EL (cell line): Measurements from ENCODE around the gene COL8A1.
"Not testable (repeated sequence)": the region's sequence is repeated elsewhere in the genome, so short reads cannot be mapped to it uniquely, and the experiment has no call there.

ENCODE experiments used
- DNase-seq: peaks from one replicate; pipeline ENCODE4 v3.0.0-alpha.2; 2016

COL8A1 gene

DNA sequence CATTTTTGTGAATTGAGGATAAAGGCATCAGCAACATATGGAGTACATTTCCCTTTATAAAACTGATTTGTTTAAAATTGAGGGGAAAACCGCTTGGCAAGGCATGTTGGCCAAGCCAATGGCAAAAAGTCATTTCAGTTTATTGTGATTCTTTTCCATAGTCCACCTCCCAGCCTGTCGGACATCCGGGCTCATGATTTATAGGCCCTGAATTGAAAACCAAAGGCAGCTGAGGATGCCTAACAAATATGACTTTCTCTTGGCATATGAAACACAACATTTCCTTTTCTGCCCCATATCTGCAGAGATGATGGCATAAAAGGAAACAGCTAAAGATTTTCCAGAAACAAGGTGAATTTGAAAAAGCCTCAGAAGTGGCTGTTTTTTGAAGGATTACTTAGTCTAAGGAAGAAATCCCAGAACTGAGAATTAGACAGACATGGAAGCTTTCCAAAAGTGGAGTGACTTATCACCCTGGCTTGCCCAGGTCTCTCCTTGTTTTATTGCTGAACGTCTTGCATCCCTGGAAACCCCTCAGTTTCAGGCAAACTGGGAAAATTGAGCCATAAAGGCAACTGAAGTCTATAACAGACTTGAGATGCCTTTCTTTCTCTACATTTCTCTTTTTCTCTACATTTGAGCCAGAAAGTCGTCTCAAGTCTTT, 74.0 kb downstream of the COL8A1 start:
- no peak for DNase-seq

DNA sequence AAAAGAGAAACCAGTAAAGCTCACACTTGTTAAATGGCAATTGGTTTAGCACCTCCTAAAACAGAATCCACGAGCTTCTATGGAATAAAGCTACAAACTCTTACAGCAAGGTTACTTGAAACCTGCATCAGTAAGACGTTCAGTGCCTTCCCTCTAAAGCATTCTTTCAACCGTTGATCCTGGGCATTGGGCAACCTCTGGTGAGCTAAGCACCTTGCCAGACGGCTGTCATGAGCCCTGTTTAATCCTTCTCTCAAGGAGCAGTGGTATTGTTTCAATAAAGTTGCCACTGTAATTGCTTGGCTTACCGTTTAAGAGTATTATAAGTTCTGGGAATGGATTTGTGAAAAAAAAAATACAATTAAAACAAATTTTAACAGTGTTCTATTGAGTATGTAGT, 75.0 kb downstream of the COL8A1 start:
- no peak for DNase-seq

DNA sequence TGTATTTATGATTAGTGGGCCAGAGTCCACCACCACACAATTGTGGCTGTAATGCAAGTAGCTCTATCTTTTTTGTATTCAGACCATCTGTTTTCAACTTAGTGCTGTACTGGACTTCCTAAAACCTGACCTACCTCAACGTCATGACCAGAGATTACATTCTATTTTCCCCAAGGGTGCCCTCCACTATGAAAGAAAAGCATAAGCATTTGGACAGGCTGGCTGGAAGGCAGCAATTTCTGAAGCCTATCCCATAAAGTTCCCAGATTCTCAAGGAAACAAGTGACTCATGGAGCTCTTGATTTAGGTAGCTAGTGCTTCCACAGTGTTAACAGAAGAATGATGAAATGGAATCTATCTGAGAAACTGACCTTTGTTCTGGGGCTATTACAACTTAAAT, 75.8 kb downstream of the COL8A1 start:
- peak; percentile 39 for DNase-seq

DNA sequence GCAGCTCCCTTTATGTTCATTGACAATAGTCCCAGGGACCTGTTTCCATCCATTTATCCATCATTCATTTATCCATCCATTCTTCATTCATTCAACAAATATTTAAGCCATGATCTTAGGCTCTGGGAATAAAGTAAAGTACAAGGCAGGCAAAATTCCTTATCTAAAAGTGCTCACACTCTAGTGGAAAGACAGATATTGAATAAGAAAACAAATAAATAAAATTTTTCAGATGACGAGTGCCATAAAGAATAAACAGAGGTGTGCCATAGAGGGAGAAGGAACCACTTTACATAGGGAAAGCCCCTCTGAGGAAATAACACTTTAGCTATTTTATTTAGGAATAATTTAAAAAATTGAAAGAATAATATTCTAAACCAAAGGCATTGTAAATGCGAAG, 76.2 kb downstream of the COL8A1 start:
- no peak for DNase-seq

DNA sequence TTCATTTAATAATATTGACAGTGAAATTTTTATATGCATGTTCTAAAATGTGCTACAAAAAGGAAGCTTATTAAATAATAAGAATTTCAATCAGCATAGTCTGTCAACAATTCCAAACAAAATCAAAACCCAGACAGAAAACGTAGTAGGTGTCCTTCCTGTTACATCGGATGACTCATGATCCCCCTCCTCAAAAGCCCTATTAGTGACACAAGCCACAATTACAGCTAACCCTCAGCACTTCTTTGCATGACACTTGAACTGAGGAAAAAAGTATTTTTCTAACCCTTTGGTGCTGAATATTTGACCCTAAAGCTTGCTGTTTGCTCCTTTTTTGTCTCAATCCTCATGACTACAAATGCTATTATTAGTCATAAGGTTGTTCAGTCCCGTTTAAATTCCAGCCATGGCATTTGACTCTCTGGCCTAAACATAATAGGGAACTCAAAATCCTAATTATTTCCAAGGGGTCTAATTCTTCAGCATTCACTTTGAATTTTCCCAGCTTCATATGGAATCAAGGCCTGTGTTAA, 78.1 kb downstream of the COL8A1 start:
- DNase-seq = no peak

DNA sequence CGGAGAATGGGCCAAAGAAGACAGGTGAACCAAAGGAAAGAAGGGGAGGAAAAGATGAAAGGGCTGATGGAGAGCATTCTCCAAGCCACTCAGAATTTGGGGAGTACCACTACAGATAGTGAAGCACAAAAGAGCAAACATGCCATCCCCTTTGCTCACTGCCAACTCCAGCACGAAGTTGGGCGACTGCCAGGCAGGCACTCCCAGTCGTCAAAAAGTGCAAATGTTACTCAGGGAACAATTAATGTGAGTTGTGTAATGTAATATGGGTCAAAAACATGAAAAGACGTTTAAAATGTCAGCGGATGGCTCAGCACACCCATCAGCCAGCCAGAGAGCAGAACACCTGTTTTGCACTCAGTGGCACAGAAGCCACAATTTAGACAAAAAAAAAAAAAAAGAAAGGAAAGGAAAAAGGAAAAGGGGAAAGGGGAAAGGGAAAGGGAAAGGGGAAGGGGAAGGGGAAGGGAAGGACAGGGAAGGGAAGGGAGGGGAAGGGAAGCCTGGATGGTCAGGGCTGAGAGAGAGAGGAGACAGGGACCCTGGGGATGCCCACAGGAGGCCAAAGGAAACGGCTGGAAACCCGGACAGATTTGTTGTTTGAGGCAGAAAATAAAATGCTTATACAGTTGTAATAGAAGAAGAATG, 82.7 kb downstream of the COL8A1 start:
- DNase-seq = peak; percentile 69

DNA sequence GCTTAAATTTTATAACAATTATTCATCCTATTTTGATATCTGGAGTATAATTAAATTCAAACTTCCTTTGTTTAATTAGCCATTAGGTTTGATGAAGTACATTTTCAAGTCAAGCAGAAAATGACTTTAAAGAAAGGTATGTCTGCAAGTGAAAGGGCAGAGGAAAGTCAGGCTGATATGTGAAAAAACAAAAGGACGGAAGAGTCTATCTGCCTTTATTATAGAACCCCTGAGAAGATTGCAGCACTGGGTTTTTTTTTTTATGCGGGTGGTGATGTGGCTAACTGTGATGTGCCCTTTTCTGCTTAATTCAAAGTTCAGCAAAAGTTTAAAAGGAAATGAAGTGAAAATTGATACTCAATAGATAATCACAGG, 83.2 kb downstream of the COL8A1 start:
- DNase-seq = peak; percentile 35

DNA sequence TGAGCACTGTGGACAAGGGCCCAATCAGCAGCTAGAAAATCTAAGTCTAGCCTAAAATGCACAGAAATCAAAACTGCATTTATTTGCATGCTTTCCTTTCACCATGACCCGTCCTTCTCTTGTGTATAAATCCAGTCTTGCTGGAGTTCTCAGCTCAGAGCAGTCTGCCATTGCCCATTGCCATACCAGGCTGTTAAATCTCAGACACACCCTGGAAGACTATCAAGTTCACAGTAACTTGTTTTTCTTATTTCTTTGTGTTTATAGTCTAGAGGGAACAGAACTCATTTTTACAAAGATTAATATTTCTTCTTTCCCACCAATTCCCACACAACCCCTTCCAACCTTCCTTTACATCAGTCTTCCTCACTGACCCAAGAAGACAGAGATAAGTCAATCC, 85.9 kb downstream of the COL8A1 start:
- no peak for DNase-seq

DNA sequence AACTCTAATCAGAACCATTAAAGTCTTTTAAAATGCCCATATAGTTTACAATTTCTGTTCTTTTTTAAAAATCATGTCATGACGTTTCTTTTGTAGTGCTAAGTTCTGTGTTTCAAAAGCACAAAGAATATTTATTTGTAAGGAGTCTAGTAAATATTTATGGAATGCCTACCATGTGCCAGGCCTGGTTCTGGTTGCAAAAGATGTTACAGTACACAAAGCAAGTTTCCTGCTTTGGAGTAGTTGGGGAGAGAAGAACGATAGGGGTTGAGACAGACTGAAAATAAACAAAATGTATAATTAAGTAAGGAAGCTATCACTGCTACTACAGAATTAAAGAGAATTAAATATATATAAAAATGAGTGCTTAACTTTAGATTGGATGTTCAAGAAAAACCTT, 92.5 kb downstream of the COL8A1 start:
- DNase-seq = no peak

DNA sequence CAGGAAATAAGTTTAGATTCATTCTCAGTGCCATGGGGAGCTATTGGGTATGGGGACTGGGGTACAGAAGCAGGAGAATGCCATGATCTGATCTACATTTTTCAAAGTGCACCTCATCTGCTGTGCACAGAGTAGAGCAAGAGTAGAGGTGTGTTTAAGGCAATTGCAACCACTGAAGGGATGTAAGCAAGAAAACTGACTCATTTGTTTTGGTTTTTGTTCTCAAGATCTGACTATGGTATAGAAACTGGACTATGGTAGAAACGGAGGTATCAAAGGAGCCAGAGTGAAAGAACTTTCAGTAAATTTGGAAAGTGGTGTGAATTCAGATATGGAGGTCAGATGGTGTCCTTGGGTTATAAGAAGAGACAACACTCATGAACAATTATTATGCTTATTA, 93.1 kb downstream of the COL8A1 start:
- no peak for DNase-seq

DNA sequence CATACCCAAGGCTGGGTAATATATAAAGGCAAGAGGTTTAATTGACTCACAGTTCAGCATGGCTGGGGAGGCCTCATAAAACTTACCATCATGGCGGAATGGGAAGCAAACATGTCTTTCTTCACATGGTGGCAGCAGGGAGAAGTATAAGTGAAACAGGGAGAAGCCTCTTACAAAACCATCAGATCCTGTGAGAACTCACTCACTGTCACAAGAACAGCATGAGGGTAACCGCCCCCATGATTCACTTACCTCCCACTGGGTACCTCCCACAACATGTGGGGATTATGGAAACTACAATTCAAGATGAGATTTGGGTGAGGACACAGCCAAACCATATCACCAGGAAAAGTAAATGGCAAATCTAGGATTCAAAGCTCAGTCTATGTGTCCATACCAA, 102.0 kb downstream of the COL8A1 start:
- not testable (repeated sequence) for DNase-seq

DNA sequence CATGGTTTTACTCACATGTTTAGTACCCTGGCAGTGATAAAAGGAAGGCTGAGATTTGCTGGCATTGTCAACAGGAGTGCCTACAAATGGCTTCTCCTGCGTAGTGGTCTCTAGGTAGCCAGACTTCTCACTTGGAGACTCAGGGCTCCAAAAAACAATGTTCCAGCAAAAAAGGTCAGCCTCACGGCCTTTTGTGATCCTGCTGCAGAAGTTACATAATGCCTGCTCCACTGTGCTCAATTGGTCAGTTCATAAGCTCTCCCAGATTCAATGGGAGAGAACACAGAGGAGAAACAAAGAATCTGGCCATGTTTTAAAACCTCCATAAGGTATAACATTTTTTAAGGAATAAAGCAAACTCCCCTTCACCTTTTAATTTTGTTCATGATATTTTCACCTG, 103.2 kb downstream of the COL8A1 start:
- DNase-seq = no peak

DNA sequence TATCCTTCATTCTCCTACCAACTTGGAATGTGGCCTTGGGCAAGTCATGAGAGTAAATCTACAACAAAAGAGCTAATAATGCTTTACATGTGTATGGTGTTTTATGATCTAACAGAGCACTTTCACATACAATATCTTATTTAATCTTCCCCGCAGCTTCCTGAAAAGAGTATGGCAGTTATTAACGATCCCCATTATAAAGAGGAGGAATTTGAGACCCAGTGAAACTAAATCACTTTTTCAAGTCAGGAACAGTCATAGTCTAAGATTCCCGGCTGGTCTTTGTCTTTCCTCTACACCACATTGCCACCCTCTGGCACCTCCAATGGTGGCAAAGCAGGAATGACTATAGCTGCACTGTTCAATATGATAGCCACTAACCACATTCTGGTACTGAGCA, 109.5 kb downstream of the COL8A1 start:
- peak; percentile 62 for DNase-seq

DNA sequence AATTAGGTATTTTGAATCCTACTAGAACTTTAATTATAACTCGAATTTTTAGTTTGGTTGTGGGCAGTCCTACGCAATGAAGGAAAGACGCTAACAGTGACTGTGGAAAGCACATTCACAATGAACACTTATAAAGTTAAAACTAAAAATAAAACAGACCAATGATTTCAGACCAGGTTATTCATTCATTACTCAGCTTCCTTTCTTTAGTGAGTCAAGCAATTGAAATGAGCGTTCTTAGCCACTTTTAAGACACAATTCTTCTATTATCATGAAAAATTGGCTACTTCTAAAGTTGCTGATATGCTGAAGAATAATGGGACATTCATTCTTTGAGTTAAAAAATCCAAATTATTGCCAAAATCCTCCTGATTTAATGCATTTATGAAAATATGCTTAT, 113.3 kb downstream of the COL8A1 start:
- peak; percentile 73 for DNase-seq

DNA sequence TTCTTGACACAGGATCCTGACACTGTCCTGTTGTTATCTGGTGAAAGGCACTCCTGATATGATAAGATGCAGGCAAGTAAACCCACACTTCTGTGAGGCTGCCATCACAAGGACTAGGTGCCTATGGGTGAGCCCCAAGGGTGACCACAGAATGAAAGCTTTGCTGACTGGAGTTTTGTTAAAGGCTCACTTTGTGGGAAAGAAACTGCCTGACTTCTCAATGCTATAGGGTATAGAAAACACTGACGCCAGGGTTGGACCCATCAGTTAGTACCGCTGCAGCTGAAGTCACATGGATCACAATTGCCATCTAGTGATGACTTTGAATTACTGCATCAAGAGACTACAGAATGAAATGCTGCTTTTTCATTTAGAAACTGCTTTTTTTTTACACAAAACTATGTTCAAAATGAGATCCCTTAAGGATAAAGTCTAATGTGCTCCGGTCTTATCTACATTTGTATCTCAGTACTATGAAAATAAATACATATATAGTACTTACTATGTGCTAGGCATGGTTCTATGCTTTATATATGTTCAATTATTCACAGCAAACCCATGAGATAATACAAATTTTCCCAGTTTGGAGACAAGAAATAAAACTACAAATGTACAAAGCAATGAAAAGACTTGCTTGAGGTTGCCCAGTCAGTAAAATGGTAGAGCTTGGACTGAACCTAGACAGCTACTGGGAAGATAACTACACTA, 115.0 kb downstream of the COL8A1 start:
- DNase-seq = peak; percentile 78

DNA sequence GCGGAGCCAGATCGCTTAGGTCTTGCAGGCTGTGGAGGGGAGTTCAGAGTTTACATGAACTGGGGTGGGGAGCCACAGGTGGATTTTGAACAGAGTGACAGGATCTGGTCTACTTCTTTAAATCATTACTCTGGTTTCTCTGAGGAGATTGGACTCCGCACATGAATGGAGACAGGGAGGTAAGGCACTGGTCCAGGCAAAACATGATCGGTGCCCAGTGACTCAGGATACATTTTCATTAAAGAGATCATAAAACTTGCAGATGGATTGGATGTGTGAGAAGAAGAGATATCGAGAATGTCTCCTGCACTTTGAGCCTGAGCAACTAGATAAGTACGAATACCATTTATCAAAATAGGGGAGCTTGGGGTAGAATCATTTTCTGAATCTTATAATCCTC, 117.4 kb downstream of the COL8A1 start:
- DNase-seq = no peak

DNA sequence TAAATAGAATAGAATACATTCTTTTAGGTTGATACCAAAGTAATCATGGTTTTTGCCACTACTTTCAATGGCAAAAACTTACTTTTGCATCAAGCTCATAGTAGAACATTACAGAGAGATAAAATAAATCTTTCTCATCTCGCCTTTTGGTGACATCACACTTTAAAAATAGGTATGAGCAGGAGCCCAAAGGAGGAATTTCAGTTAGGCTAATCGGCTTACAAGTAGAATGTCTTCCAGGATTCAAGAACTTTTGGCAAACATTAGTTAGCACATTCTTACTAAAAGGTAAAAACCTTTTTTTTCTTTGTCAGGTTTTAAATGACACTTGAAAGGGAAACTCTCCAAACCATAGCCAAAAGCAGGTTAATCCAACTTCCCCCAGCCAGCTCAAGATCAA, 119.6 kb downstream of the COL8A1 start:
- DNase-seq = no peak

DNA sequence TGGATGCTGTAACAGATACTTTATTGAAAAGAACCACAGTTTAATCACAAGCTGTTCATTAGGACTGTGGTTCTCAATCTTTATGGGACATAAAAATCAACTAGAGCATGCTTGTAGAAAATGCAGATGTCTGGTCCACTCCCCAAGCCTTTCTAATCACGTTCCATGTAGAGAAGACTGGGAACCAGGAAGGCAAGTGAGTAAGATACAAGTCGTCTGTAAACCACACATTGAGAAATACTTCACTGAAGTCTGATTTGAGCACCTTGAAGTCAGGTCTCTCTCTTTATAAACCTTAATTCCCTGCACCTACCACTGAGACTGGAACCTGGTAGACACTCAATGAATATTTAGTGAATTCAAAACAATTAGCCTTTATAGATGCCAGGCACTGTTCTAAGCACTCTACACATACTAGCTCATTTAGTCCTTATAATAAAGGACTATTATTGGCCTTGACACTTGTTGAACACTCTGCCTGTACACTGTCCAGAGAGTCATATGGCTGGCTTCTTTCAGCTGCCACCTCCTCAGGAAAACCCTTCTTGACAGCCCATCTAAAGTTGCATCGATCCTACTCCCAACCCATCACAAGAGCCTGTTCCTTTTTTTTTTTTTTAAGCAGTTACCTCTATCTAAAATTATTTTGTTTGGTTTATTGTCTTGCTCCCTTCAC, 120.2 kb downstream of the COL8A1 start:
- no peak for DNase-seq

DNA sequence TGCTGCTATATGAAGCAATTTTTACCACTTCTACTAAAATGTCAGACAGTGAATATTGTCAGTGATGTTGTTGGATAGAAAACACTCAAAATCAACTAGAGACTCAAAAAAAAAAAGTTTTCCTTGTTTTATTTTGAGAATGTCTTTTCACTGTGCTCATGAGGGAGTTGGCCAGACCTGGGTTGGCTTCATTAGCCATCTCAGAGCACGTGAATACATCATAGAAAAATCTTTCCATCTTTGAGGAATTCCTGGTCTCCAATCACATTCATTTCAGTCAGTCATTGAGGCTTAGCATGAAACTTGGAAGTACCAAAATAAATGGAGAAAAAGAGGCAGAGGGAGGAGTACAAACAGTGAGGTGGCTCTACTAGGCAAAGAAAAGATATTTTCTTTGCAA, 121.6 kb downstream of the COL8A1 start:
- DNase-seq = no peak

DNA sequence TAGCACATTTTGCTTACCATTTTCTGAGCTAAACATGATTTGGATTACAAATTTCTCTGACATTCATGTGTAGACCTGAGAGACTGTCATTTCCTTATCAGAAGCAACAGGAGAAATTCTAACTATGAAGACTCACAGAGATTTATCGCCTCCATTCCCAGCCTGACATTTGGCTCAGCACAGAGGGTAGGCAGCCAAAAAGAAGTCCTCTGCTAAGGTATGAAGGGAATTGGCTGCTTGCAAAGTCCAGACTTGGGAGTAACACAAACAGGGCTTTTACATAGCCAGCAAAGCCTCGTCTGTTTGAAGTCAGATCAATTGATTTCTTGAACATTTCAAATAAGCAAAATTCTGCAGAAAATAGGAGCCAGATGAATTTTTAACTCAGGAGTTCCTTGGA, 122.2 kb downstream of the COL8A1 start:
- DNase-seq = no peak

DNA sequence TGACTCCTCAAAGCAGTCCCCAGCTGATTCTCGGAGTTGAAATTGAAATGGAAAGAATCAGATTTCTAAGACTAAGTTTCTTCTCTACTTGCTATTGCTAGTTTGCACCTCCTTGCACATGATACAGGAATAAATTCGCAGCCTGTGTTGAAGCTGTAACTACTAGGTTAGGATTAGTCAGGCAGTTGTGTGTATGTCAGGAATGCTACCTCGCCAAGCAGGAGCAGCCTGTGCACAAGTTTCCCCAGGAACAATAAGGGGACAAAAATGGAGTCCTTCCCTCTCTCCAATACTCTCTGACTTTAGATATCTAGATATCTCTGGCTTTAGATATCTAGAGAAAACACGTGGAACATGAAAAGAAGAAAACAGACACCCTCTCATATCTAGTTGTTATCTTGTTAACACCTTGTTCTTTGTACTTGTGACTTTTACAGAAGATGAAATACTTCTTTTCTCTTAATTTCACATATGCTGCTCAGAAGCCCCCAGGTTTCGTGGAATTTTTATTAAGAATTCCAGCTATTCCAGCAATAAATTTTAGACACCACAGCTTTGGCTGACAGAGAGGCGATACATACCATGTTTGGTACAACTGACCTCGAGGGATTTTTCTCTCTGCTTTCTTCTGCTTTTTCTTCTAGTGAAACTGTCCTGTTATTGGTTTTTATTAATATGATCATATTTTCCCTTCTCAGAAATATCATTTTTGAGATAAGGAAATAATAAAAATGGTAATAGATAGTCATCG, 123.2 kb downstream of the COL8A1 start:
- no peak for DNase-seq

DNA sequence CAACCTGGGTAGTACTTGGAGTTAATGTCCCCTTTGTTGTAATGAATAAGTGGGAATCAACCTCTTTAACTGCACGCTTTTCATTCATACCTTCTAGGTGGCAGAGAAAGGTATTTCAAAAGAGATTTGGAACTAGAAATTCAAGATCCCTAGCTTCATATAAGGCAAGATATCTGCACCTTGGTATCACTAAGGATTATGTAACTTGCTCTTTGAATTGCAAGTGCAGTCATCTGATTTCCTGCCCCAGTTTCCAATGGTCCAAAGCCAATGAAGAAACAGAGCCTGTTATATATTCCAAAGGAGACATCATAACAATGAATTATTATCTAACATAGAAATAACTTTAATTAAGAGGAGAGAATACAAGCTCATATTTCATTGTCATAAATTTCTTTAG, 124.5 kb downstream of the COL8A1 start:
- no peak for DNase-seq

DNA sequence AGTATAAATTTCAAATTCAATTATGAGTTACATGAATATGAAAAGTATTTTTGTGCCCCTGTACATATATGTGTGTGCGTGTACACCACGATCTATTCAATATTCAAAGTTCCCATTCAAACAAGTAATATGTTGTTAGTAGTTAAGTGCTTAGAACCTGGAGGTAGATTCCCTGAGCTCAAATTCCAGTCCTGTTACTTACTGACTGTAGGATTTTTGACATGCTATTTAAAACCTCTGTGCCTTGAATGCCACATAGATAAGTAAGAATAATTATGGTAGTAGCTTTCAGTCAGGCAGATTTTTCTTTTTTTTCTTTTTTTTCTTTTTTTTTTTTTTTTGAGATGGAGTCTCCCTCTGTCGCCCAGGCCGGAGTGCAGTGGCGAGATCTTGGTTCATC, 126.0 kb downstream of the COL8A1 start:
- DNase-seq = no peak
